GM18951 (cell line): ENCODE measurements around the gene GNB5.

Experiments
- POLR2A ChIP-seq: IDR thresholded peaks from 4 replicates; pipeline ENCODE4 v1.6.1; 2011; ENCODE audit warnings: mild to moderate bottlenecking; ENCODE audit not compliant: insufficient read length, insufficient read depth; ENCODE audit errors: extremely low read depth
- in situ Hi-C: fragments of 300-500 bp; cut with MboI; formaldehyde crosslinking; loops from one replicate; pipeline ENCODE4 v1.12.0; 2022; ENCODE audit warnings: low sequenced_read_pairs, mixed read lengths, inconsistent platforms; ENCODE audit not compliant: unreplicated experiment

The GNB5 gene

GRCh38 chr15:52099651-52100272 is 91.4 kb downstream of the GNB5 start:
- in situ Hi-C loops: loop anchor here (25.0 kb wide), 1 partner anchor 112 kb away; no protein-coding TSS in a partner anchor
- TF ChIP-seq POLR2A: no peak

GRCh38 chr15:52098323-52098722 is 92.9 kb downstream of the GNB5 start:
- in situ Hi-C loops: loop anchor here (25.0 kb wide), 1 partner anchor 111 kb away; no protein-coding TSS in a partner anchor
- no peak for TF ChIP-seq POLR2A

GRCh38 chr15:52097180-52097579 is 94.0 kb downstream of the GNB5 start:
- in situ Hi-C loops: loop anchor here (25.0 kb wide), 1 partner anchor 110 kb away; no protein-coding TSS in a partner anchor
- TF ChIP-seq POLR2A: no peak

- in situ Hi-C loops: loop anchor here (25.0 kb wide), 1 partner anchor 109 kb away; no protein-coding TSS in a partner anchor
Observed at GRCh38 chr15:52096536-52096935, 94.7 kb downstream of the GNB5 start.

DNA sequence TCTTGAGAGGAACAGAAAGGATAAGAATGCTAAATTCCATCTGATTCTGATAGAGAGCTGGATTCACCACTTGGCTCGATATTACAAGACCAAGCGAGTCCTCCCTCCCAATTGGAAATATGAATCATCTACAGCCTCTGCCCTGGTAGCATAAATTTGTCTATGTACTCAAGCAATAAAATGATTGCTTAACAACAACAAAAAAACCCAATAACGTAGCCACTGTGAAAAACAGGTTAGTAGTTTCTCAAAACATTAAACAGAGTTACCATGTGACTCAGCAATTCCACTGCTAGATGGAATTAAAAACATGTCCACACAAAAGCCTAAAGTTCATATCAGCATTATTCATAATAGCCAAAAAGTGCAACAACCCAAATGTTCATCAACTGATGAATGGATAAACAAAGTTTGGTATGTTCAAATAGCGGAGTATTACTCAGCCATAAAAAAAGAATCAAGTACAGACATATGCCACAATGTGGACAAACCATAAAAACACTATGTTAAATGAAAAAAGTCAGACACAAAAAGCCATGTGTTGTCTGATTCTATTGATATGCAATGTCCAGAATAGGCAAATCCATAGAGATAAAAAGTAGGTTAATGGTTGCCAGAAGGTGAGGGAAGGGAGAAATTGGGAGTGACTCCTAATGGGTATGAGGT is 95.5 kb downstream of the GNB5 start:
- in situ Hi-C loops: loop anchor here (25.0 kb wide), 1 partner anchor 108 kb away; no protein-coding TSS in a partner anchor
- TF ChIP-seq POLR2A: no peak

- in situ Hi-C loops: loop anchor here (25.0 kb wide), 1 partner anchor 108 kb away; no protein-coding TSS in a partner anchor
- TF ChIP-seq POLR2A: no peak
Observed at GRCh38 chr15:52094811-52095584, 96.2 kb downstream of the GNB5 start.

DNA sequence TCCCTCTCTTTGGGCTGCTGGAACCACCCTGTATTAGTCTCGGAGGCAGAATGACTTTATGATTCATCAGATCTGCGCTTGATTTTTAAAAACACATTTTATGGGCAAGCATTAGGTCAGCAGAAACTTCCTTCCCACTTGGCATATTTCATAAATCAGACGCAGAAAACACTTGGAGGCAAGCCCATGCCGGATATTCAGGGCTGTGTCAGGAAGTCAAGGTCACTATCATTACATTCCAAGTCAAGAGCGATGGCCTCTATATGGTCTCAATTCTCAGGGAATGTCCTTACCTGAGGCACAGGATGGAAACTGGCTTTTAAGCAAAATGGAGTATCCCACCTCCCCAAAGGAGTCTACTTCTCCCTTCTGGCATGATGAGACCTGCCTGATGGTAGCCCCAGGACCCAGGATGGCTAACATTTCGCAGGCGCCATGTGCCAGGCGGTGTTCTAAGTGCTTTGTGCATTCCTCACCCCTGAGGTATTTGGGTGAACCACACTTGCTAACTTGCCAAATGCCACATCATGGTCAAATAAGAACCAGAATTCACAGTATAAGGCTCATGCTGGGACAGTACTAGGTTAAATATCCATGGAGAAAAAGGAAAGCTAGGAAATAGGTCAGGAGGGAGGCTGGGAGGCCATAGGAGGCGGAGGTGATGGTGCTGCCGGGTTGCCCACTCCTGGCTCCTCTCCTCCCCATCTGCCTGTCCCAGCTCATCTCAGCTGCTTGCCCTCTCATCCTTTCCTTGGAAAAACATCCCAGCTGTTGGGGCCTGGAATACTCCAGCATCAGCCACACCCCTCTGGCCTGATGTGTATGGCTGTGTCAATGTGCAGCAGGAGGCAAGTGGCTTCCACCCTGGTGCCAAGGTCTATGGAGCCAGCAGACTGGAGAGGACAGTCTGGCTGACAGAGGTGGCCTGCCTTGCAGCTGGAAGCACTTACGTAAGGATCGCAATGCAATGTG is 97.4 kb downstream of the GNB5 start:
- in situ Hi-C loops: loop anchor here (25.0 kb wide), 1 partner anchor 107 kb away; no protein-coding TSS in a partner anchor
- TF ChIP-seq POLR2A: no peak

GRCh38 chr15:52093167-52093538 is 98.0 kb downstream of the GNB5 start:
- in situ Hi-C loops: loop anchor here (25.0 kb wide), 1 partner anchor 106 kb away; no protein-coding TSS in a partner anchor
- TF ChIP-seq POLR2A: no peak

DNA sequence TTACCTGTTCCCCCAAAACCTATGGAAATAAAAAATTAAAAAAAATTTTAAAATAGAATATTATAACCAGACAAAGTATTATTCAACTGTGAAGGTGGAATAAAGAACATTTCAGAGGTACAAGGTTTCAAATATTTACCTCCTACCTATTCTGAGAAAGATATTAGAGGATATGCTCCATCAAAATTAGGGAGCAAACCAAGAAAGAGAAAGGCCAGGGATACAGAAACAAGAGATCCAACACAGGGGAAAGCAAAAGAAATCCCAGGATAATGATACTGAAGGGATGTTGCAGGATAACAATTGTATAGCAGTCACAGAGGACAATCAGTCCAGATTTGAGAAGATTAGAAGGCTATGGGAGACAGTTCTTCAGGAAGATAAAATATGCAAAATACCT is 101.0 kb downstream of the GNB5 start:
- no peak for TF ChIP-seq POLR2A
- in situ Hi-C loops: loop anchor here (25.0 kb wide), 1 partner anchor 103 kb away; no protein-coding TSS in a partner anchor

- in situ Hi-C loops: loop anchor here (25.0 kb wide), 1 partner anchor 99 kb away; no protein-coding TSS in a partner anchor
- no peak for TF ChIP-seq POLR2A
Observed at GRCh38 chr15:52086011-52086786, 105.0 kb downstream of the GNB5 start.

DNA sequence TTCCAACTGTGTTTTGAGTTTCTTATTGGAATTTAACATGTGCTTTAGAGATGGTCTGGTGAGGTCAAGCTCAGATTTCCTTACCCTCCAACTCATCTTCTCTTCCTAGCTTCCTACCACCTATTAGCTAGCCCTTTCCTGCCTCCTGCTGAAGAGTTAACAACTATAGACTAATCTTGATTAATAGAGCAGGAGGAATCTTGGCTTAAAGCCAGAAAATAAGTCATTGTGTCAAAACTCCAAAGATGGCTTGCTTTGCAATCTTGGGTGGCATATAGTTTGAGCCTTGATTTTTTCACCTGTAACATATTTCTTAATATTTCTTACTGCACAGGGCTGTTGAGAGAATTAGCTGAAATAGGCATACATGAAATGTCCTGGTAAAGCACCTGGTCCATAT is 105.9 kb downstream of the GNB5 start:
- TF ChIP-seq POLR2A: no peak
- in situ Hi-C loops: loop anchor here (25.0 kb wide), 1 partner anchor 98 kb away; no protein-coding TSS in a partner anchor

GRCh38 chr15:52083603-52084002 is 107.6 kb downstream of the GNB5 start:
- no peak for TF ChIP-seq POLR2A
- in situ Hi-C loops: loop anchor here (25.0 kb wide), 1 partner anchor 96 kb away; no protein-coding TSS in a partner anchor

- in situ Hi-C loops: loop anchor here (25.0 kb wide), 1 partner anchor 96 kb away; no protein-coding TSS in a partner anchor
Observed at GRCh38 chr15:52083037-52083359, 108.2 kb downstream of the GNB5 start.
